Neural cell (in vitro differentiated cells): ENCODE results near the gene CDK1. TPM values are rescaled to one million over a fixed set of nuclear protein-coding genes. Genes with fewer than 3 reads are reported as not detected.

Experiments used
- H2AFZ ChIP-seq: fragments of 200-600, 300-800 bp; sonication (generic), shearing (Covaris generic); 2 replicates; pipeline ENCODE4 v1.6.0; 2014; ENCODE audit warnings: low read depth, mild to moderate bottlenecking, antibody characterized with exemption, low read length, moderate library complexity
- H3F3A ChIP-seq: fragments of 200-600 bp; shearing (Covaris generic); 2 replicates; pipeline ENCODE4 v1.6.1; 2016; ENCODE audit warnings: mild to moderate bottlenecking, moderate library complexity, mixed read lengths, antibody characterized with exemption, low read length; ENCODE audit not compliant: insufficient read depth, poor library complexity, severe bottlenecking
- H3K27ac ChIP-seq: fragments of 200-600, 300-800 bp; sonication (generic), shearing (Covaris generic); 2 replicates; pipeline ENCODE4 v1.5.1; 2014; ENCODE audit warnings: mild to moderate bottlenecking, low read length, moderate library complexity
- H3K27me3 ChIP-seq: fragments of 300-800, 200-600 bp; sonication (generic), shearing (Covaris generic); 2 replicates; pipeline ENCODE4 v1.6.0; 2014; ENCODE audit warnings: mild to moderate bottlenecking, low read depth, low read length, moderate library complexity; ENCODE audit not compliant: insufficient read depth
- H3K36me3 ChIP-seq: fragments of 300-800, 200-600 bp; sonication (generic), shearing (Covaris generic); 2 replicates; pipeline ENCODE4 v1.5.1; 2014; ENCODE audit warnings: mild to moderate bottlenecking, antibody characterized with exemption, low read length, moderate library complexity; ENCODE audit not compliant: insufficient read depth
- H3K4me2 ChIP-seq: fragments of 300-800, 200-600 bp; sonication (generic), shearing (Covaris generic); 2 replicates; pipeline ENCODE4 v1.6.0; 2014; ENCODE audit warnings: mild to moderate bottlenecking, low read length
- H3K4me3 ChIP-seq: fragments of 300-800, 200-600 bp; sonication (generic), shearing (Covaris generic); 2 replicates; pipeline ENCODE4 v1.5.1; 2014; ENCODE audit warnings: mild to moderate bottlenecking, low read length, moderate library complexity
- H3K79me2 ChIP-seq: fragments of 200-600 bp; shearing (Covaris generic); replicated peaks from 2 replicates; pipeline ENCODE4 v1.6.0; 2014; ENCODE audit warnings: mild to moderate bottlenecking, low read length, moderate library complexity; ENCODE audit not compliant: insufficient read depth
- H3K9ac ChIP-seq: fragments of 300-800, 200-600 bp; sonication (generic), shearing (Covaris generic); 2 replicates; pipeline ENCODE4 v1.6.1; 2016; ENCODE audit warnings: mild to moderate bottlenecking, low read length, mixed read lengths
- H3K9me2 ChIP-seq: fragments of 200-600 bp; shearing (Covaris generic); 2 replicates; pipeline ENCODE4 v1.6.1; 2016; ENCODE audit warnings: mild to moderate bottlenecking, low read length, mixed read lengths; ENCODE audit not compliant: insufficient read depth
- H3K9me3 ChIP-seq: fragments of 200-600, 300-800 bp; sonication (generic), shearing (Covaris generic); 2 replicates; pipeline ENCODE4 v1.6.1; 2016; ENCODE audit warnings: mild to moderate bottlenecking, mixed run types, low read length, moderate library complexity, mixed read lengths
- H4K20me1 ChIP-seq: fragments of 200-600 bp; shearing (Covaris generic); 2 replicates; pipeline ENCODE4 v1.6.1; 2016; ENCODE audit warnings: mild to moderate bottlenecking, mixed run types; ENCODE audit not compliant: insufficient read depth
- EP300 ChIP-seq: fragments of 450-650 bp; conservative IDR thresholded peaks from 2 replicates; pipeline ENCODE4 v1.6.1; 2014; ENCODE audit warnings: antibody characterized with exemption, mild to moderate bottlenecking, moderate library complexity; ENCODE audit not compliant: poor library complexity, severe bottlenecking
- EZH2 ChIP-seq: fragments of 200-600, 300-800 bp; shearing (Covaris generic), sonication (generic); IDR thresholded peaks from 2 replicates; pipeline ENCODE4 v1.6.1; 2014; ENCODE audit warnings: antibody characterized with exemption, low read length, borderline replicate concordance, mild to moderate bottlenecking; ENCODE audit not compliant: insufficient read depth, poor library complexity, severe bottlenecking
- MXI1 ChIP-seq: fragments of 450-650 bp; conservative IDR thresholded peaks from 2 replicates; pipeline ENCODE4 v1.6.1; 2014; ENCODE audit warnings: antibody characterized with exemption, mild to moderate bottlenecking; ENCODE audit not compliant: poor library complexity, severe bottlenecking
- POLR2AphosphoS5 ChIP-seq: IDR thresholded peaks from 2 replicates; pipeline ENCODE4 v1.6.1; 2012
- RAD21 ChIP-seq: fragments of 450-650 bp; conservative IDR thresholded peaks from 2 replicates; pipeline ENCODE4 v1.6.1; 2014; ENCODE audit warnings: antibody characterized with exemption, mild to moderate bottlenecking, moderate library complexity
- SMC3 ChIP-seq: fragments of 450-650 bp; conservative IDR thresholded peaks from 2 replicates; pipeline ENCODE4 v1.6.1; 2014; ENCODE audit warnings: antibody characterized with exemption, mild to moderate bottlenecking, moderate library complexity; ENCODE audit not compliant: poor library complexity
- TAF1 ChIP-seq: IDR thresholded peaks from 2 replicates; pipeline ENCODE4 v1.6.1; 2012; ENCODE audit warnings: low read depth
- polyA plus RNA-seq: library from polyadenylated mRNA; depleted of rRNA; stranded (reverse); fragments of >200 nt; gene quantifications from 2 replicates; pipeline ENCODE4 v1.2.3, GENCODE V29; 2014
- TF ChIP-seq, protein P1 (sequence below): fragments of 450-650 bp; IDR thresholded peaks from 2 replicates; pipeline ENCODE4 v1.5.1; 2014; ENCODE audit warnings: antibody characterized with exemption, mild to moderate bottlenecking, moderate library complexity; ENCODE audit not compliant: poor library complexity, severe bottlenecking
- TF ChIP-seq, protein P2 (sequence below): IDR thresholded peaks from 2 replicates; pipeline ENCODE4 v1.6.1; 2012; ENCODE audit warnings: borderline replicate concordance

The CDK1 gene
- polyA plus RNA-seq, 1 donor from 2014 or later = 4.0 TPM

DNA sequence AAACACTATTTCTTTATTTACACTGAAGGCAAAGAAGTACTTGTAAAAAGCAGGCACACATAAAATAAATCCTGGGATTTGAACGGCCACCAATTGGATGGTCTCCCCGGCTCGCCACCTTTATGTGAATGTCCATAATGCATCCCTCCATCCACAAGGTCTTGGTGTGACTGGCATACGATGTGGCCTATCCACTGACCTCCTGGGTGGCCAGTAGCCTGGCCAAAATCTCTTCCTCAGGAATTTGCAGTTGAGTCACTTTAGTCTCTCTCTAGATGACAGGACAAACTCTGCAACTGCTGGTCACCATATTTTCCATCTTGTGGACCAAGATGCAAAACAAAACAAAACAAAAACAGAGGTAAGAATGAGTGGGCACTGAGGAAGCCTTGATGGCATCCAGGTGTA is 39.1 kb downstream of the CDK1 start:
- Histone ChIP-seq H3K9me3 (no peaks in the 10 kb centered on the region), H3K36me3 (no peaks in the 10 kb centered on the region), H3K79me2 (no peaks in the 10 kb centered on the region), H3K9ac (no peak overlapping the region), H3K4me2 (no peak overlapping the region), H3K27me3 (no peaks in the 10 kb centered on the region), H3K27ac (no peak overlapping the region), H3K4me3 (no peak overlapping the region), H3F3A (no peaks in the 10 kb centered on the region), H2AFZ (no peak overlapping the region), H3K9me2 (no peaks in the 10 kb centered on the region), H4K20me1 (no peaks in the 10 kb centered on the region)
- TF ChIP-seq TAF1 (no peak), POLR2AphosphoS5 (no peak), SMC3 (no peak), EP300 (no peak), RAD21 (no peak), MXI1 (no peak), EZH2 (no peak)
- TF ChIP-seq, protein P1, sequence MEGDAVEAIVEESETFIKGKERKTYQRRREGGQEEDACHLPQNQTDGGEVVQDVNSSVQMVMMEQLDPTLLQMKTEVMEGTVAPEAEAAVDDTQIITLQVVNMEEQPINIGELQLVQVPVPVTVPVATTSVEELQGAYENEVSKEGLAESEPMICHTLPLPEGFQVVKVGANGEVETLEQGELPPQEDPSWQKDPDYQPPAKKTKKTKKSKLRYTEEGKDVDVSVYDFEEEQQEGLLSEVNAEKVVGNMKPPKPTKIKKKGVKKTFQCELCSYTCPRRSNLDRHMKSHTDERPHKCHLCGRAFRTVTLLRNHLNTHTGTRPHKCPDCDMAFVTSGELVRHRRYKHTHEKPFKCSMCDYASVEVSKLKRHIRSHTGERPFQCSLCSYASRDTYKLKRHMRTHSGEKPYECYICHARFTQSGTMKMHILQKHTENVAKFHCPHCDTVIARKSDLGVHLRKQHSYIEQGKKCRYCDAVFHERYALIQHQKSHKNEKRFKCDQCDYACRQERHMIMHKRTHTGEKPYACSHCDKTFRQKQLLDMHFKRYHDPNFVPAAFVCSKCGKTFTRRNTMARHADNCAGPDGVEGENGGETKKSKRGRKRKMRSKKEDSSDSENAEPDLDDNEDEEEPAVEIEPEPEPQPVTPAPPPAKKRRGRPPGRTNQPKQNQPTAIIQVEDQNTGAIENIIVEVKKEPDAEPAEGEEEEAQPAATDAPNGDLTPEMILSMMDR = no peak
- TF ChIP-seq, protein P2, sequence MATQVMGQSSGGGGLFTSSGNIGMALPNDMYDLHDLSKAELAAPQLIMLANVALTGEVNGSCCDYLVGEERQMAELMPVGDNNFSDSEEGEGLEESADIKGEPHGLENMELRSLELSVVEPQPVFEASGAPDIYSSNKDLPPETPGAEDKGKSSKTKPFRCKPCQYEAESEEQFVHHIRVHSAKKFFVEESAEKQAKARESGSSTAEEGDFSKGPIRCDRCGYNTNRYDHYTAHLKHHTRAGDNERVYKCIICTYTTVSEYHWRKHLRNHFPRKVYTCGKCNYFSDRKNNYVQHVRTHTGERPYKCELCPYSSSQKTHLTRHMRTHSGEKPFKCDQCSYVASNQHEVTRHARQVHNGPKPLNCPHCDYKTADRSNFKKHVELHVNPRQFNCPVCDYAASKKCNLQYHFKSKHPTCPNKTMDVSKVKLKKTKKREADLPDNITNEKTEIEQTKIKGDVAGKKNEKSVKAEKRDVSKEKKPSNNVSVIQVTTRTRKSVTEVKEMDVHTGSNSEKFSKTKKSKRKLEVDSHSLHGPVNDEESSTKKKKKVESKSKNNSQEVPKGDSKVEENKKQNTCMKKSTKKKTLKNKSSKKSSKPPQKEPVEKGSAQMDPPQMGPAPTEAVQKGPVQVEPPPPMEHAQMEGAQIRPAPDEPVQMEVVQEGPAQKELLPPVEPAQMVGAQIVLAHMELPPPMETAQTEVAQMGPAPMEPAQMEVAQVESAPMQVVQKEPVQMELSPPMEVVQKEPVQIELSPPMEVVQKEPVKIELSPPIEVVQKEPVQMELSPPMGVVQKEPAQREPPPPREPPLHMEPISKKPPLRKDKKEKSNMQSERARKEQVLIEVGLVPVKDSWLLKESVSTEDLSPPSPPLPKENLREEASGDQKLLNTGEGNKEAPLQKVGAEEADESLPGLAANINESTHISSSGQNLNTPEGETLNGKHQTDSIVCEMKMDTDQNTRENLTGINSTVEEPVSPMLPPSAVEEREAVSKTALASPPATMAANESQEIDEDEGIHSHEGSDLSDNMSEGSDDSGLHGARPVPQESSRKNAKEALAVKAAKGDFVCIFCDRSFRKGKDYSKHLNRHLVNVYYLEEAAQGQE = no peak

DNA sequence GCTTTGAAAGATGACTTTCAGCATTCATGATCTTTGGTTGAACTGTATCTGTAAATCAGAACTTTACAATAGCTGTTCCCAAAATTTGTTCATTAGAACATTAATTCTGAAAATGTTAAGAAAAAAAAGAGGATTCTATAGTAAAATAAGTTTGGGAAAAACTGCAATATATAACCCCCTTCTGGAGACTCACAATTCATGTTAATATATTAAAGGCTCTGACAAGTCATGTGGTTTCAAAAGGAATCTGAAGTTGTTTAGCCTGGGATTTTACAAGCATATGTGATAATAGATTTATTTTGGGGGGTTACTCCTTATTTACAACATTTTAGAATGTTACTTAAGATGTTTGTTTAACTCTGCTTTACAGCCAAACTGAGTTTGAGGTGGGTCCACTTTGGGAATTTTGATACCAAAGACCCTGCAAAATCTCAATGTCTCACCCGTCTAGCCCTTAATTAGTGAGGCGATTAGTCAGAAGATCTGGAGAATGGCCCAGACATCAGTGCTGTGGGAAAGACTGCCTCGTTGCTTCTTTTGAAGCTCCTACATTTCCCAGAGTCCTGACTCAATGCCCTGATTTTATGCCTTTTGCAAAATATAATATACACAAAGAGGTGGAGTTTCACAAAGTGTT is 40.0 kb downstream of the CDK1 start:
- no peaks in the 10 kb centered on the region for H3K9me2 ChIP-seq
- H3K9me3 ChIP-seq = no peaks in the 10 kb centered on the region
- no peaks in the 10 kb centered on the region for H3F3A ChIP-seq
- no peaks in the 10 kb centered on the region for H3K27me3 ChIP-seq
- H3K36me3 ChIP-seq = no peaks in the 10 kb centered on the region
- no peak overlapping the region for H2AFZ ChIP-seq
- H3K79me2 ChIP-seq = no peaks in the 10 kb centered on the region
- H3K4me3 ChIP-seq = no peak overlapping the region
- H3K9ac ChIP-seq = no peak overlapping the region
- TF ChIP-seq RAD21 (no peak), EP300 (no peak), TAF1 (no peak), EZH2 (no peak), POLR2AphosphoS5 (no peak), MXI1 (no peak), SMC3 (no peak)
- TF ChIP-seq, protein P2 = no peak
- TF ChIP-seq, protein P1 = no peak
- no peak overlapping the region for H3K27ac ChIP-seq
- no peaks in the 10 kb centered on the region for H4K20me1 ChIP-seq
- no peak overlapping the region for H3K4me2 ChIP-seq
